ENCODE measurements around the gene PUS10. TPM values are rescaled to one million over a fixed set of nuclear protein-coding genes. Genes with fewer than 3 reads are reported as not detected.
A peak's percentile ranks its signal among the peaks of the same experiment; 100 is the strongest.
"Not testable (repeated sequence)": the region's sequence is repeated elsewhere in the genome, so short reads cannot be mapped to it uniquely, and the experiment has no call there.

PUS10 gene, protein sequence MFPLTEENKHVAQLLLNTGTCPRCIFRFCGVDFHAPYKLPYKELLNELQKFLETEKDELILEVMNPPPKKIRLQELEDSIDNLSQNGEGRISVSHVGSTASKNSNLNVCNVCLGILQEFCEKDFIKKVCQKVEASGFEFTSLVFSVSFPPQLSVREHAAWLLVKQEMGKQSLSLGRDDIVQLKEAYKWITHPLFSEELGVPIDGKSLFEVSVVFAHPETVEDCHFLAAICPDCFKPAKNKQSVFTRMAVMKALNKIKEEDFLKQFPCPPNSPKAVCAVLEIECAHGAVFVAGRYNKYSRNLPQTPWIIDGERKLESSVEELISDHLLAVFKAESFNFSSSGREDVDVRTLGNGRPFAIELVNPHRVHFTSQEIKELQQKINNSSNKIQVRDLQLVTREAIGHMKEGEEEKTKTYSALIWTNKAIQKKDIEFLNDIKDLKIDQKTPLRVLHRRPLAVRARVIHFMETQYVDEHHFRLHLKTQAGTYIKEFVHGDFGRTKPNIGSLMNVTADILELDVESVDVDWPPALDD
- 4.1 and 5.2 TPM in 2 replicates for total RNA-seq (2014; rRNA removed)
- 1.7 TPM for polyA plus RNA-seq (2012)

GRCh38 chr2:61017556-61018317, at the start of gene PUS10, which contains the start of gene PEX13:
PUS10 (minus strand) TSS chr2:61018255; CDS start chr2:61011890, 6,365 bp downstream.
PEX13 (plus strand) TSS chr2:61017720; CDS start chr2:61017760, 40 bp downstream.
- DNase-seq (ENCODE audit: low read depth), result peak; percentile 67

DNA sequence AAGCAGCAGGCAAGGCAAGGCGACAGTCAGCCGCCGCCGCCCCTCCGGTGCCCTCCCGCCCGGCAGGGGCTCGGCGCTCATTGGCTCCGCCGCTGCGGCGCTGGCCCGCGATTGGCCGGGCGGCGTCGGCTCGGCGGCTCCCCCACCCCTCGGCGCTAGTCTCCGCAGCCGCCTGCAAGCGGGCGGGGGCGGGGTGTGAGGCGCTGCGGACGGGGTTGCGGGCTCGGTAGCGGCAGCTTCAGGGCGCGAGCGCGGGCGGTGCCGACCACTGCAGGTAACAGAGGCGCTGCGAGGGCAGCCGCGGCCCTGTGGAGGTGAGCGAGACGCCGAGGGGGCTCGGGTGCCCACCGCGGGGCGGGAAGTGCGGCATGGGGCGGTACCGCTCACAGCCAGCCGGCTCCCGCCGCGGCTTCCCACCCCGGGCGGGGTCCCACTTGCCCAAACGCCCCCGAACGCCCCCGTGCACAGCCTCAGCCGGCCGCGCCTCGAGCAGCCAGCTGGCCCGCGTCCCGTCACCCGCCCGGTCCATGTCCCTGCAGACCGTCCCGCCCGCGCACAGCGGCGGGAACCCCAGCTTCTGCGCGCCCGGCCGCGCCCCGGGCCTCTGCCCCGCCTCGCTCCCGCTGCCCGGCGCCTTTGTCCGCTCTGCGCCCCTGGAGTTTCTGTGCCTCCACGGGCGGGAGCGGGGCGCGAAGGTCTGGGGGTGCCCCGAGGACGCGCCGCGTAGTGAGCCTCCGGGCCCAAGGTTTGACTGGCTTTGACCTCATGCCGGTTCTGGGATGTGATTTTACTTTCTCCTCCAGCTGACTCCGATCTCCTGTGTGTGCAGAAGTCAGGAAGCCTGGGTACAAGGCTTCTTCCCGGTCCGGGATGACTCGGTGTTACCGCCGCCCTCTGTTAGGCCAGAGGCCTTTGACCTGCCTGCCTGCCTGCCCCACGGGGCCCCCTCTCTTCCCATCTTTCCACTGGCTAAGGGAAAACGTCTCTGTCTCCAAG, 48.0 kb upstream of the PUS10 start, which contains the start of gene SANBR:
Gene SANBR, plus strand, starts transcription at position 158 of the 996 bp plus-strand sequence. CDS start 4,480 bp downstream, outside the sequence.
- DNase-seq (ENCODE audit: low read depth), result peak; percentile 78

DNA sequence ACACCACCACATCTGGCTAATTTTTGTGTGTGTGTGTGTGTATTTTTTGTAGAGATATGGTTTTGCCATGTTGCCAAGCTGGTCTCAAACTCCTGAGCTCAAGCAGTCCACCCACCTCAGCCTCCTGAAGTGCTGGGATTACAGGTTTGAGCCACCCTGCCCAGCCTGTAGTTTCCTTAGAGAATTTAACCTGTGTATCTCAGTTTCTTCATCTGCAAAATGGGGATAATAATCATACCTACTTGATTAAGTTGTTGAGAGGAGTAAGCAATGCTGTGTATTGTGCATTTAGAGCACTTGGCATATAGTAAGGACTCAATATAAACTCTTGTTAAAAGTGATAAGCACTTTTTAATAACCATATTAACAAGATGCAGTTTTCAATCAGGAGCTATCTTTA, 41.3 kb upstream of the PUS10 start:
- DNase-seq (ENCODE audit: low read depth), result no peak

DNA sequence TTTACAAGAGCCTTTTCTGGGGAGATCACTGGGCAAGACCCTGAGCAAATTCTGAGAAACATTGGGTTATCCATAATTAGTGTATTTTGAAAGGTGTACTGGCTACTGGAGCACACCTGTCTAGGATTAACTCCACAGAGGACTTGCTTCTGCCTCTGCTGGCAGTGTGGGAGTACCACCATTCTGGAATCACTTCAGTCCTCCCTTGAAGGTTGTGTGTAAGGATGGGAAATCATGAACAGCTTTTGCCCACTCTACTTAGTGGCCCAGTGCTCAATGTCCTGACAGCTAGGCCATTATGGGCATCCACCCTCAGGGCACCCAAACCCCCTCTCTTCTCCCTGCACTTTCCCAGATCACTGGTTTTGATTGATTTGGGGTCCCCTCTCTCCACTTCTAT, 39.5 kb upstream of the PUS10 start:
- DNase-seq (ENCODE audit: low read depth), result no peak

DNA sequence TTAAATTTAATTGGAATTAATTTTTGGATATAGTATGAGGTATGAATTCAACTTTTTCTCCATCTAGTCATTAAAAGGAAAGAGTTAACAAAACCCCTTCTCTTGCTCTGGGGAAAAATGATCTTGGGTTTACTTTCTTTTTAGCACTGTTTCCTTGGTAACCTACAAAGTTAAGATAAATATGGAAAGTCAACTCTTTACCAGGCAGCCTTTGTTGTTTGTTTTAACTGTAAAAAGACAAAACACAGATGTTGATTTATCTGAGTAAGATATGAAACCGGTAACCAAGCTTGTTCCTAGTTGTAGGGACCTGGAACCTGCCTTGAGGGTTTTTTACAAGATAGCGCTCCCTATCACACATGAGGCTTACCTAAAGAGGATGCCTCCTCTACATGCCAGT, 37.5 kb upstream of the PUS10 start:
- peak; percentile 3 for DNase-seq (ENCODE audit: low read depth)

GRCh38 chr2:61045999-61046398, 27.9 kb upstream of the PUS10 start:
- no peak for DNase-seq (ENCODE audit: low read depth)

- DNase-seq (ENCODE audit: low read depth), result no peak
Measured at GRCh38 chr2:61045226-61045625, 27.2 kb upstream of the PUS10 start.

- no peak for DNase-seq (ENCODE audit: low read depth)
Measured at GRCh38 chr2:61044636-61045035, 26.6 kb upstream of the PUS10 start.

- no peak for DNase-seq (ENCODE audit: low read depth)
Measured at GRCh38 chr2:61042807-61043206, 24.8 kb upstream of the PUS10 start.

DNA sequence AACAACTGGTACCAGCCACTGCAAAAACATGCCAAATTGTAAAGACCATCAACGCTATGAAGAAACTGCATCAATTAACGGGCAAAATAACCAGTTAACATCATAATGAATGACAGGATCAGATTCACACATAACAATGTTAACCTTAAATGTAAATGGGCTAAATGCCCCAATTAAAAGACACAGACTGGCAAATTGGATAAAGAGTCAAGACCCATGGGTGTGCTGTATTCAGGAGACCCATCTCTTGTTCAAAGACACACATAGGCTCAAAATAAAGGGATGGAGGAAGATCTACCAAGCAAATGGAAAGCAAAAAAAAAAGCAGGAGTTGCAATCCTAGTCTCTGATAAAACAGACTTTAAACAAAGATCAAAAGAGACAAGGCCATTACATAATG, 18.6 kb upstream of the PUS10 start:
- DNase-seq (ENCODE audit: low read depth), result not testable (repeated sequence)

GRCh38 chr2:61034592-61034991, 16.5 kb upstream of the PUS10 start:
- not testable (repeated sequence) for DNase-seq (ENCODE audit: low read depth)

DNA sequence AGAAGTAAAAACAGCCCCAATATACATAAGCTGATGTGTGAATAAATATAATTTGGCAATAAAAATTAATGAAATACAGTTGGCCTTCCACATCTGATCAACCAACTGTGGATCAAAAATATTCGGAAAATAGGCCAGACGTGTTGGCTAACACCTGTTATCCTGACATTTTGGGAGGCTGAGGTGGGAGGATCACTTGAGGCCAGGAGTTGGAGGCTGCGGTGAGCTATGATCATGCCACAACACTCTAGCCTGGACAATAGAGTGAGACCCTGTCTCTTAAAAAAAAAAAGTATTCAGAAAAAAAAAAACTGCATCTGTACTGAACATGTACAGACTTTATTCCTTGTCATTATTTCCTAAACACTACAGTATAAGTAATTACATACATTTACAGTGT, 11.5 kb upstream of the PUS10 start:
- DNase-seq (ENCODE audit: low read depth), result no peak

DNA sequence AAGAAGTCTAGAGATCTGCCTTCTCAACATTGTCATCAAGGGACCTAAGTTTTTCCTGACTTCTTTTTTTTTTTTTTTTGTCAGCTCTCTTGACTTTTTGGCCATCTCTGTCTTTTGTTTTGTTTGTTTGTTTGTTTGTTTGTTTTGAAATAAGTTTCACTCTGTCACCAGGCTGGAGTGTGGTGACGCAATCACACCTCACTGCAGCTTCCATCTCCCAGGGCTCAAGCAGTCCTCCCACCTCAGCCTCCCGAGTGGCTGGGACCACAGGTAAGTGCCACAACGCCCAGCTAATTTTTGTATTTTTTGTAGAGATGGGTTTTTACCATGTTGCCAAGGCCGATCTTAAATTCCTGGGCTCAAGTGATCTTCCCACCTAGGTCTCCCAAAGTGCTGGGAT, 5.6 kb upstream of the PUS10 start:
- no peak for DNase-seq (ENCODE audit: low read depth)

GRCh38 chr2:61021228-61021660, 3.2 kb upstream of the PUS10 start:
- DNase-seq (ENCODE audit: low read depth), result no peak

GRCh38 chr2:61018798-61019197, 743 bp upstream of the PUS10 start:
- DNase-seq (ENCODE audit: low read depth), result no peak

GRCh38 chr2:61018318-61018755, 282 bp upstream of the PUS10 start:
- peak; percentile 21 for DNase-seq (ENCODE audit: low read depth)

DNA sequence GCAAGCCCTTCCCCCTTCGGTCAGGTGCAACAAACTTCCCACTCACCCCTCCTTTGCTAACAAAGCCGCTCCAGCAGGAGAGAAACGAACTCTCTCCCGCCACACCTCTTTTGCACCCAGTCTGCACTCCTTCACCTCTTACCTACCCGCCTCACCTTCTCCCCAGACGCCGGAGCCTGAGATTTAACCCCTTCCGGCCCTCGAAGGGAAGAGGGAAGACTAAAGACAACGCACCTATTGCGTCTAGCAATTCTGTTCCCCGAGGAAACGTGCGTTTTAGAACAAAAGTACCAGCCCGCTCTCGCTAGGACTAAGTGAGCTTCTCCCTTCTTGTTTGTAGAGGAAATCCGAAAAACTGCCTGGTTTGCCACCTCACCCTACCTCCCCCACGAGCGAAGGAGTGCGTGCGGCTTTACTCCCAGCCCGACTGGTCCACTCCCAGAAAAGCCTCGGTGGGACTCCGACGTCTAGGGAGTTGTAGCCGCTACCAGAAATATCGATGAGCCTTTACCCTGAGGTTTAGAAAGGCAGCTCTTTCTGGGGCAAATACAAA, 976 bp downstream of the PUS10 start:
- DNase-seq (ENCODE audit: low read depth), result peak; percentile 69

DNA sequence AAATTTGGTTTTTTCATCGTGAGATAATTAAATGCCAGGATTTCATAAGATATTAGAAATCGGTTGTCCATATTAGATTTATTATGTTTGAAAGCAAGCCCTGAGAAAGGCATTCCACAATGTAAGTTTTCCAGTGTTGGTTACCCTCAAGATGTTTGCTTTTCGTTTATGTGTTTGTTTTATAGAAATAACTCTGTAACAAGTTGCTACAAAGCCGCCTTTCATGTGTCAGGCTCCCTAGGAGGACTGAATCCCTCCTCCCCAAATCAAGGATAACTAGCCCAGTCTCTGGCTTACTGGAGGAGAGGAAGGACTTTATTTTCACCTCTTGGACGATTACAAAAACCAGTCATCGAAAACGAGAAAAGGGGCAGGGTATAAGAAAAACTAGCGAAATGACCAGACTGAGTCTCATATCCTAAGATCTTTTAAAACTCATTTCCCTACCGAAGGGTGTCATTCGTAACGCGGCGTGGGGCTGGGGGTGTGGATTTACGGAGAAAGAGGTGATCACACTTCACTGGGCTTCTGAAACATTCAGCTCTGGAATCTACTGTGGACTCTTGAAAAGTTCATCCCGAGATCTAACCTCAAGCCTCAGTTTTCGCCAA, 1.6 kb downstream of the PUS10 start:
- no peak for DNase-seq (ENCODE audit: low read depth)

DNA sequence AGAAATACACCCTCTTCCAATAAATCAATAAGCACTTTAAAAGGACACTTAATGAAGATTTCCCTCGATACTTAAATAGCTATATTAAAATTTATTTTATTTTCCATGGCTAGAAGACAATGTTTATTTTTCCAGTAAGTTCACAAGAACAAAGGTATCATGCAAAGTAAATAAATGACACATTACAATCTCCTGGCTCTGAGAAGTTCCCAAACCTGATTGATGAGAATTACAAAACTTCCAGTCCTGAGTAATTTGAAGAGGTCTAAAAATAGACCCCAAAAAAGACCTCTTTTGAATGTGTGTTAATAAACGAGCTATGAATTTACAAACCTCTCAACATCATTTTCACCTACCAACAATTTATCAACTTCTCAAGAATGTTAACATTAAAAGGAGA, 2.1 kb downstream of the PUS10 start:
- no peak for DNase-seq (ENCODE audit: low read depth)

DNA sequence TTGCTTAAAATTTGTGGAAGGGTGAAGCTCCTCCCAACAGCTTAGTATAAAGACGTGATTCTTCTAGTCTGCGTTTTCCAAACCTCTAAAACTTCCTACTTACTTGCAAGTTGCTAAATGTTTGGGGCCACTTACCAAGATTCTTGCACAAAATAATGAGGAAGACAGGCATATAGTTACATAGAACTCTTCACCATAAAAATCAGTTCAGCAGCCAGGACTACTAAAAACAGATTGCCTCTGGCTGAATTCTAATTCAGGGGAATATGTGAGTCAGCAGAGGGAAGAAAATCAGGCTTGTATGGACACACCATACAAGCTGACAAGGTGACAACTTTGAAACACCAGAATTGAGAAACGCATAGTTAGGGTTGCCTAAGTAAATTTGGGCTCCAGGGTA, 3.3 kb downstream of the PUS10 start:
- DNase-seq (ENCODE audit: low read depth), result no peak
